ENCODE data around the gene TBX15. TPM values are rescaled to one million over a fixed set of nuclear protein-coding genes. Genes with fewer than 3 reads are reported as not detected.

Gene TBX15
- polyA plus RNA-seq, 1 donor (not counting 4 experiments of a cell fraction or from before 2014, with no cell fraction given), result not detected

DNA sequence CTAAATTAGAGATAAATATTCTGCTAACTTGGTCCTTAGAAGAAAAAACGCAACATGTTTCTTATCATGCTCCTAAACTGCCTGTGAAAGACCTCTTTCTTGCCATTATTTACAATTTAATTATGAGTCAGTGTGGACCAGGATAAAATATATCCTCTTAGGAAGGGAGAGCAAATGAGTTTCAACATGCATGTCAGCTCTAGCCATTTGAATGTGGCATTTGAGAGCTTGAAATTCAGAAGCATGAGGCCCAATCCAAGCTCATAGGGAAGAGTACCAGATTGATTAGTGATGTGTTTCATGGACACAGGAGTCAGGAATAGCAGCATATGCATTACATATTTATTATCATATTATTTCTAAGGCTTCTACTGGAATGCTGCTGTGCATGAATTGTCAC is 39.3 kb downstream of the TBX15 start:
- no peak for FAIRE-seq
- no peak for TF ChIP-seq EZH2 (IDR thresholded peaks at IDR 0.05; ENCODE audit: low read length)
- TF ChIP-seq, protein P1, sequence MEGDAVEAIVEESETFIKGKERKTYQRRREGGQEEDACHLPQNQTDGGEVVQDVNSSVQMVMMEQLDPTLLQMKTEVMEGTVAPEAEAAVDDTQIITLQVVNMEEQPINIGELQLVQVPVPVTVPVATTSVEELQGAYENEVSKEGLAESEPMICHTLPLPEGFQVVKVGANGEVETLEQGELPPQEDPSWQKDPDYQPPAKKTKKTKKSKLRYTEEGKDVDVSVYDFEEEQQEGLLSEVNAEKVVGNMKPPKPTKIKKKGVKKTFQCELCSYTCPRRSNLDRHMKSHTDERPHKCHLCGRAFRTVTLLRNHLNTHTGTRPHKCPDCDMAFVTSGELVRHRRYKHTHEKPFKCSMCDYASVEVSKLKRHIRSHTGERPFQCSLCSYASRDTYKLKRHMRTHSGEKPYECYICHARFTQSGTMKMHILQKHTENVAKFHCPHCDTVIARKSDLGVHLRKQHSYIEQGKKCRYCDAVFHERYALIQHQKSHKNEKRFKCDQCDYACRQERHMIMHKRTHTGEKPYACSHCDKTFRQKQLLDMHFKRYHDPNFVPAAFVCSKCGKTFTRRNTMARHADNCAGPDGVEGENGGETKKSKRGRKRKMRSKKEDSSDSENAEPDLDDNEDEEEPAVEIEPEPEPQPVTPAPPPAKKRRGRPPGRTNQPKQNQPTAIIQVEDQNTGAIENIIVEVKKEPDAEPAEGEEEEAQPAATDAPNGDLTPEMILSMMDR (optimal IDR thresholded peaks at IDR 0.05 in 1 of 3, IDR thresholded peaks at IDR 0.05 in 1 of 3, conservative IDR thresholded peaks at IDR 0.05 in 1 of 3; ENCODE audit: extremely low read depth in 1 of 3, insufficient read depth in 2 of 3, low read length in 3 of 3), result no peak

DNA sequence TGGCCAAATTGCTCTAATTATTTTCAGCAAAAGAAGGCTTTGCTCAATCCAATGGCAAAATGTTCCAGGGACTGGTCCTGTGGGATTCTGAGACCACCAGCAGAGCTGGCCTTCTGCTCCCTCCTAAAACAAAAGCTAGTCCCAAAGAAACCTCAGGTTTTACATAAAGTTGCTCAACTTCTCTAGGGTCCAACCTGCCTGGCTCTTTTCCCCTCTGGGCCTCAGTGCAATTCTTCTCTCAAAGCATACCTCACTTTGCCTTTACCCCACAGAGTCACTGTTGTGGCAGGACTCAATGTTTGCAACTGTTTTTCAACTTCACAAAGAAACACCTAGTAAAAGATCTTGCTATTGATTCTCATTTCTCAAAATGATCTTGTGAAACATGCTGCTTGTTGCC is 39.8 kb downstream of the TBX15 start:
- H3K27me3 ChIP-seq (ENCODE audit: control insufficient read depth, extremely low read depth, insufficient read depth, low read length), result no peaks in the 10 kb centered on the region
- no peaks in the 10 kb centered on the region for H4K20me1 ChIP-seq (ENCODE audit: control insufficient read depth, extremely low read depth, insufficient read depth, low read length)
- H3K27ac ChIP-seq (ENCODE audit: control insufficient read depth, insufficient read depth, low read length), result no peak overlapping the region
- H2AFZ ChIP-seq (ENCODE audit: control insufficient read depth, low read length), result no peak overlapping the region
- H3K36me3 ChIP-seq (ENCODE audit: control insufficient read depth in 2 of 2, extremely low read depth in 1 of 2, insufficient read depth in 2 of 2, low read length in 2 of 2), result no peaks in the 10 kb centered on the region
- FAIRE-seq, result no peak
- H3K9me1 ChIP-seq (ENCODE audit: control insufficient read depth, extremely low read depth, insufficient read depth, low read length), result no peaks in the 10 kb centered on the region
- dilution Hi-C loops (cut with MboI; ENCODE audit: extremely low pct_ligation_motif_present, low sequenced_read_pairs), result no loop called here
- H3K9me3 ChIP-seq (ENCODE audit: control insufficient read depth, low read depth, low read length), result no peaks in the 10 kb centered on the region
- H3K4me1 ChIP-seq (ENCODE audit: control insufficient read depth, extremely low read depth, insufficient read depth, low read length), result no peaks in the 10 kb centered on the region
- no peak overlapping the region for H3K9ac ChIP-seq (ENCODE audit: control insufficient read depth, extremely low read depth, insufficient read depth, low read length)
- TF ChIP-seq, protein P1 (optimal IDR thresholded peaks at IDR 0.05 in 1 of 3, IDR thresholded peaks at IDR 0.05 in 1 of 3, conservative IDR thresholded peaks at IDR 0.05 in 1 of 3; ENCODE audit: extremely low read depth in 1 of 3, insufficient read depth in 2 of 3, low read length in 3 of 3), result no peak
- no peak overlapping the region for H3K4me2 ChIP-seq (ENCODE audit: control insufficient read depth, extremely low read depth, insufficient read depth, low read depth, low read length)
- no peak overlapping the region for H3K4me3 ChIP-seq (ENCODE audit: control insufficient read depth in 2 of 3, extremely low read depth in 1 of 3, insufficient read depth in 2 of 3, low read depth in 1 of 3, low read length in 3 of 3)
- DNase-seq (ENCODE audit: low read depth, low spot score), result no peak
- no peaks in the 10 kb centered on the region for H3K79me2 ChIP-seq (ENCODE audit: control insufficient read depth, insufficient read depth, low read length)

More for the DNA sequence above, 39.3 kb downstream of the TBX15 start:
- Histone ChIP-seq H3K27me3 (ENCODE audit: control insufficient read depth, extremely low read depth, insufficient read depth, low read length) (no peaks in the 10 kb centered on the region), H4K20me1 (ENCODE audit: control insufficient read depth, extremely low read depth, insufficient read depth, low read length) (no peaks in the 10 kb centered on the region), H3K9me1 (ENCODE audit: control insufficient read depth, extremely low read depth, insufficient read depth, low read length) (no peaks in the 10 kb centered on the region), H2AFZ (ENCODE audit: control insufficient read depth, low read length) (no peak overlapping the region), H3K9me3 (ENCODE audit: control insufficient read depth, low read depth, low read length) (no peaks in the 10 kb centered on the region), H3K4me3 (ENCODE audit: control insufficient read depth in 2 of 3, extremely low read depth in 1 of 3, insufficient read depth in 2 of 3, low read depth in 1 of 3, low read length in 3 of 3) (no peak overlapping the region), H3K27ac (ENCODE audit: control insufficient read depth, insufficient read depth, low read length) (no peak overlapping the region), H3K36me3 (ENCODE audit: control insufficient read depth in 2 of 2, extremely low read depth in 1 of 2, insufficient read depth in 2 of 2, low read length in 2 of 2) (no peaks in the 10 kb centered on the region), H3K4me2 (ENCODE audit: control insufficient read depth, extremely low read depth, insufficient read depth, low read depth, low read length) (no peak overlapping the region), H3K4me1 (ENCODE audit: control insufficient read depth, extremely low read depth, insufficient read depth, low read length) (no peaks in the 10 kb centered on the region), H3K9ac (ENCODE audit: control insufficient read depth, extremely low read depth, insufficient read depth, low read length) (no peak overlapping the region), H3K79me2 (ENCODE audit: control insufficient read depth, insufficient read depth, low read length) (no peaks in the 10 kb centered on the region)
- DNase-seq (ENCODE audit: low read depth, low spot score), result no peak
- dilution Hi-C loops (cut with MboI; ENCODE audit: extremely low pct_ligation_motif_present, low sequenced_read_pairs), result no loop called here
